ENCODE data around the gene CHMP2B.

The CHMP2B gene, protein sequence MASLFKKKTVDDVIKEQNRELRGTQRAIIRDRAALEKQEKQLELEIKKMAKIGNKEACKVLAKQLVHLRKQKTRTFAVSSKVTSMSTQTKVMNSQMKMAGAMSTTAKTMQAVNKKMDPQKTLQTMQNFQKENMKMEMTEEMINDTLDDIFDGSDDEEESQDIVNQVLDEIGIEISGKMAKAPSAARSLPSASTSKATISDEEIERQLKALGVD

GRCh38 chr3:87227104-87227834, at the start of gene CHMP2B:
TSS of gene CHMP2B (plus strand) at chr3:87227309. CDS start at chr3:87227523, 214 bp downstream.
- peak; percentile 89 to 90 for DNase-seq

- DNase-seq, result no peak
Measured at GRCh38 chr3:87179642-87180041, 47.5 kb upstream of the CHMP2B start.

DNA sequence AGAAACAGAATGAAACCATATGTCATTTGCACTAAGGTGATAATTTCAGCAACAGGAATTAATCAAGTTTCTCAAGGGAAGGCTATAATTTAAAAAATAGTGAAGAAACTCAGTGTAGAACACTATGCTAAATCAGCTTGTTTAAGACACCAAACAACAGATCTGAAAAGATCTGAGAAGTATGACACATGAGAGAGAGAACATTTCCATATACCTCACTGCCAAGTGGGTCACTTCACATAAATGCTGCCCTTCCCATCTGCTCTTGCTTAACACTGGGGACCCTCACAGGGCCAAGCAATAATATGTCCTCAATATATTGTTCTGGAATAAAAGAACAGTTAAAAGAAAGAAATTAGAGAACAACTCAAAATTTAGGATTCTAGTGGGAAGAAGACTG, 45.6 kb upstream of the CHMP2B start:
- DNase-seq, result no peak

- no peak for DNase-seq
Measured at GRCh38 chr3:87182023-87182422, 45.1 kb upstream of the CHMP2B start.

- no peak for DNase-seq
Measured at GRCh38 chr3:87186608-87187159, 40.4 kb upstream of the CHMP2B start.

DNA sequence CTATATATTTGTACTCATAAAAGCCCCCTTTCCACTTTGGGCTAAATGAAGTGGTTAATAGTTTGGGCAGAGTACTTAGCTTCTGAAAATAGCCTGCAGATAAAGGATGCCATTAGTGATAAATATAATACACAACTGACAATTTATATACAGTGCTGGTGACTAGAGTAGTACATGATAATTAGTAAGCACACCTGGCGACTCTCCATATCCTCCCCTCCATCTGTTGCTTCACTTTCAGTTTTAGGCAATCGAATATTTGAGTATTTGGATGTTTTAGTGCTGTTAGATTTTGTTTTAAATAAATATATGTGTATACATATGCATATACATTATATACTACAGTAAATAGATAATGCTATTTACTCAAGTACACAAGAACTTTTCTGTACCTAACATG, 35.9 kb upstream of the CHMP2B start:
- DNase-seq, result no peak

DNA sequence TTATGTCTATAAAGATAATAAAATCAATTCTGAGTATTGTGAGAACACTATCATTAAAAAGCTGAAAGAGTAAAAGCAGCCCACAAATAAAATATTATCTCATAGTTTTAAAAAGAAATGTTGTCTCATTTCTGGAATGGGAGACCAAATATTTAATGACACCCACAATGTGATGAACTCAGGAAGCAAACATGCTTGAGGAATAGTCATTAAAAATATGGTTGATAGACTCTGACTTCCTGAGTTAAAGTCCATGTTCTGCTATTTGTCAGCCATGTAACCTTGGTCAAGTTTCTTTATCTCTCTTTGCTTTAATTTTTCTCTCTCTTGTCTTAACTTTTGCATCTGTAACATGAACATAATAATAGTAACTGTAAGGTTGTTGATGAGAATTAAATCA, 35.5 kb upstream of the CHMP2B start:
- no peak for DNase-seq

DNA sequence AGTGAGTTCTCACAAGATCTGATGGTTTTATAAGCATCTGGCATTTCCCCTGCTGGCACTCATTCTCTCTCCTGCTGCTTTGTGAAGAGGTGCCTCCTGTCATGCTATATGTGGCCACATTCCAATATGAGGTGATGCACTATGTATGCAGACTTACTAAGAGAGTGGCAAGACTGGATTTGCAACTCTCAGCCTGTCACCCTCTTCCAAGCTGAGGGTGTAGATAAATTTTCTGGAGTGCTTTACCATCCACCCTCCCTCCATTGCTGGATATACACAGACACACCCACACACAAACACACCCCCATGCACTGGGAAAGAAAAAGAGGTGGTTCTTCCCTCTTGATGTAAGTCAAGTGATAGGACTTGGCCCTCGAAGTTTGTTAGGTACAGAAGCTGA, 30.2 kb upstream of the CHMP2B start:
- DNase-seq, result no peak

GRCh38 chr3:87197531-87197930, 29.6 kb upstream of the CHMP2B start:
- no peak for DNase-seq

GRCh38 chr3:87198774-87199173, 28.3 kb upstream of the CHMP2B start:
- DNase-seq, result no peak

DNA sequence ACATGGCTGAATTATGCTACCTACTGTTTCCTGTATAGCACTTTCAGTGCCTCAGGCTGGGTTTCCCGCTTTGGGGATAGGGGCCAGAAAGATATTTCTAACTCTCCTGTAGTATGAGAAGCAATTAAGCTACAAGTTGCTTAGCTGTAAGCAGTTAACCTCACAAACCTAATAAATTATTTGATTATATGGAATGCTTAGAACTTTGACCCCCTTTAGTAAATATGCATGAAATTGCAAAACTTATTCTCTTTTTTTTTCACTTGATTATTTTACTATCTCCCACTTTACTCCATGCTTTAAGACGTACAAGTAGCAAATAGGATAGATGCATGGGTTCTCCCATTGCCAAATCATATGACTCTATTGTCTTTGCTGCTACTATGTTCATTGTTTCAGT, 27.5 kb upstream of the CHMP2B start:
- no peak for DNase-seq

- DNase-seq, result no peak
Measured at GRCh38 chr3:87200060-87200647, 27.0 kb upstream of the CHMP2B start.

DNA sequence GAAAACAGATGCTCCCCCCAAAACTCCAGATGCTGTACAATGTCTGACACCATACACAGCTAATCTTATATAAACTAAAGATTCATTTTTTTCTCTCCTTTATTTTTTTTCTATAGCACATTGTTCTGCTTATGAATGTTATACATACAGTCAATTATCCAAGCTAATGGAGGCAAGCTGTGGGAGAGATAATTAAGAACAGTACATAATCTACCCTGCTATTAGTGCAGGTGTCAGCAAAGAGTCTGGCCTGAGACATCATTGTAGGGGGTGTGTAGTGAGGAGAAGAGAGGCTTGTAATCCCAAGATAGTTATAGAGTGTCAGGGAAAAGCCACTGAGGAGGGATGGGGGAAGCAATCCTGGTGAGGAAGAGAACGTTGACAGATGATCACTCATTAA, 25.4 kb upstream of the CHMP2B start:
- DNase-seq, result no peak

DNA sequence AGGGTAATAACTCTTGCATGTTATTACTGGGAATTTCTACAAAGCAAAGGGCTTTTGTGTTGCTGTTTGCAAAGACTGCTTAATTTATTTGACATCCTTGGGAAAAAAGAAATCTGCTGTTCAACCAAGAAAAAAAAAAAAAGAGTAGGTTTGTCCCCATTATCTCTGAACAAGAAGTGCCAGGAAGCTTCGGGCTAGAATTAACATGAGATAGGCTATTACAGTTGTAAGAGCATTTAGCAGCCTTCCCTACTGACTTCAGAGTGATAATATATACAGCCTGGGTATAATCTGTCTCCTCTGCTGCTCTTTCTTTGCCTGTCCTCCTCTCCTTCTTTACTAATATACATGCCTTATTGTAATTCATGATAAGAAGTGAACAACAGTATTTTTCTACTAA, 23.3 kb upstream of the CHMP2B start:
- DNase-seq, result no peak

GRCh38 chr3:87206070-87206469, 21.0 kb upstream of the CHMP2B start:
- DNase-seq, result no peak

DNA sequence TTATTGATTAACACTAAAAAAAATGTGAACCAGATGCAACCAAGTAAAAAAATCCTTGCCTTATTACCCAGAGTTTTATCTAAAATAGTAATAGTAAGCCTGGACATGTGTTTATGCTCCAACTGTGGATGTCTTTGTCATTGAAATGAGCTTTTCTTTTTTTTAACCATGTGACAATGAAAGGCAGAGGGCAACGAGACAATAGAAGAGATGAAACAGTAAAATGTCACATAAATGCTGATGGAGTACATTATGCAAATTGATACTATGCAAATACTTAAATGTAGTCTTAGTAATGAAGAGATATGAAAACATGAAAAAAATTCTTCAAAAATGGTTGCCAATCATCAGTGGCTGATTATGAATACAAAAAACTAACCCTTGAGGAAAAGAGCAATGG, 20.5 kb upstream of the CHMP2B start:
- DNase-seq, result no peak

DNA sequence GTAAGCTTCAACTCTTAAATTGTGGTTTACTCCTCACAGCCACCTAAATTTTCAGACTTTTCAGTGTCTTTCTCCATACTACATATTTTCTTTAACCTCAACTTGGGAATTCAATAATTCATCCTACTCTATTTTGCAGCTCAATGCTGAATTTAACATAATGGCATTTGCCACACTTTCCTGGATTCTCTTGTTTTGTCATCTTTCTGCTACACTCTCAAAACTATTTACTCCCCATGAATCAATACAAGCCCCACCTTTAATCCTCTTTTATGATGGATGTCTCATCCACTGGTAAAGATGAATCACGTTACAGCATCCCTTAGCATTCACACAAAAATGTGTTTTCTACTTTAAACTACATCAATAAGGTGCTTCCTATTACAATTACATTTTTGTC, 19.6 kb upstream of the CHMP2B start:
- no peak for DNase-seq

GRCh38 chr3:87209111-87209510, 18.0 kb upstream of the CHMP2B start:
- DNase-seq, result no peak

DNA sequence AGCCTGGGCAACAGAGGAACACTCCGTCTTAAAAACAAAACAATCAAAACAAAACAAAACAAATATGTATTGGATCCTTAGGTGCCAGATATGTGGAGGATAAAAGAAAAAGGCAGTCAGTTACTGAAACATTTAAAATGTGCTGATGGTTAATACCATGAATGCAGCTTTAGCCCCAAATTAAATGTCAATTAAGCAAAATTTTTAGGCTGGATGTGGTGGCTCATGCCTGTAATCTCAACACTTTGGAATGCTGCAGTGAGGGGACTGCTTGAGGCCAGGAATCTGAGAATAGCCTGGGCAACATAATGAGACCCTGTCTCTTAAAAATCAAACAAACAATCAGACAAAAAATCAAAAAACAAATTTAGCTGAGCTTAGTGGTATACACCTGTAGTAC, 8.5 kb upstream of the CHMP2B start:
- no peak for DNase-seq

DNA sequence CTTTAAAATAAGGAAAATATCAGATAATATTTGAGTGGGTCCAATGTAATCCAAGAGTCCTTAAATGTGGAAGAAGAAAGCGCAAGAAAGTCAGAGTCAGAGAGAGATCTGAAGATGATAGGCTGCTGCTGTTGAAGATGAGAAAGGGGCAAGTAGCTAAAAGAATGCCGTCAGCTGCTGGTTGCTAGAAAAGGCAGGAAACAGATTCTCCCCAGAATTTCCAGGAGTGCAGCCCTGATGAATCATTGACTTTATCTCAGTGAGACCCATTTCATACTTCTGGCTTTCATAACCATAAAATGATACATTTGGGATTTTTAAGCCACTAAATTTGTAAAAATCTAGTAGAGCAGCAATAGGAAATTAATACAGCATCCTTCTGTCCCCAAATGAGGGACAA, 7.5 kb upstream of the CHMP2B start:
- DNase-seq, result no peak

DNA sequence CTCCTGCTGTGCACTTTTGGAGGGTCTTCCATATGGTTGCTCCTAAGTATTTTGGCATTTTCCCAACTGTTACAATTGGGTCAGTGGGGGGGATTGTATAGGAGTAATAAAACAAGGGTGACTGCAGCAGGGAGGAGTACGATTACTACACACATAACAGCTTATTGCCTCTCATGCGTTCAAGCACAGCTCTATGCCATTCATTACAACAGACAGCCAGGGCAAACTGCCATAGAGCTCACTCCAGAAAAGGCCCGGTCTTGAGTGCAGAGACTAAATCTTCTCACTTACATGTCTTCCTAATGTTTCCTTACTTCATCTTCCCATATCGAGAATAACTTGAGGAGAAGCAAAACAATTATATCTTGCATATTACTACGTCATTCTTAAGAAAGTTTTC, 1.4 kb upstream of the CHMP2B start:
- no peak for DNase-seq

DNA sequence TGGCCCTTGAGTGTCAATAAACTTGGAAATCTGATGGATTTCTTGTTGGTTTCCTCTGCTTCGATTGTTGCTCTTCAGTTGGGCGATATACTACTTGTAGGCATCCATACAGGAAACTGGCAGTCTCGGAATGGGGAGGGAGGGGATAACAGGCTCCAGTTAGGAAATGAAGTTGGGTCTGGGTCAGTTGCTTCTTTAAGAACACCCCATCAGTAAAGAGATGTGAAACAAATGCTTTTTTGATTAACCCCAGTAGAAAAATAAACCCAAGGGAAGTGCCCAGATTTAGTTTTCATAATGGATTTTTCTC, 681 bp downstream of the CHMP2B start:
- no peak for DNase-seq

DNA sequence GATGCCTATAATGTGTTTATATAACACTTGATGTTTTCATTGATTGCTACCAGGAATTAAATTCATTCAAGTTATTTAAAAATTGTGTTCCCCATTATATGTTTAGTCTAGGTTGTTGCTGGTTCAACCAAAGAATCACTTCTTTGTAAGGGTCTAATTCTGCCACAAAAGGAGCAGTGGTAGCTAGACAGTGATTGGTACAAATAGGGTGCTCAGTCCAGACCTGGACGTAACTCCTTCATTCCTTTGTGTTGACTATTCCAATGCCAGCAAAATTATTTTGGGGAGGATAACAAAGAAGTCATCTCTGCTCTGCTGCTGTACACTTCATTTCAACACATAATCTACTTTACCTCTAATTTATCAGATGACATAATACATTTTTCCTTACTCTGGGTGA, 1.2 kb downstream of the CHMP2B start:
- no peak for DNase-seq

GRCh38 chr3:87229113-87229512, 2.0 kb downstream of the CHMP2B start:
- DNase-seq, result no peak

All from stimulated activated CD4-positive, alpha-beta T cell treated with anti-CD3 and anti-CD28 coated beads, Interleukin-4, amount 100 ng/mL, for 4 hours (primary cell).